Fibroblast of skin of back (primary cell): Measurements from ENCODE around the gene BTG4.

Experiments
- DNase-seq: peaks from one replicate; pipeline ENCODE4 v3.0.0-alpha.2; 2013

BTG4 gene

DNA sequence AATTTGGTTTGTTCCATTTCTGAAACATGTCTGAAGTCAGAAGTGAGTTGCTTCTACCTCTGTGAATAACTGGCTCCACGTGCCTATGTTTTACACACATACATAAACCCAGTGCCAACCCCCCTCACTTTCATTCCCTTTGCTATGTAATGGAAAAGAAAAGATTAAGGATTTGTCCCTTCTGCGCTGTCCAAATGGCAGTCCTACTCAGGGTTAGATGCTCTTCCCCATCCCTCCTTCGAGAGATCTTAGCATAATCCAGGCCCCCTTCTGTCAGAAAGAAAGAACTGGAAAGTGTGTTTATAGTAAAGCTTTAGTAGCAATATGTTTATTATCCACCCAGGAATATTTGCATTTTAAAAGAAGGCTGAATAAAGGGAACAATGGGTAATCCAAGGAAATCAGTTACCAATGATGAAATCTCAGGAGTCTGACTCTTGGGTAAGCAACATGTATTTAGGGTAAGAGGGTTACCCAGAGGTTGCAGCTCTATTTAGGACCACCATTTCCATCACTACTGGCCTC lies 25.2 kb upstream of the BTG4 start:
- no peak for DNase-seq

DNA sequence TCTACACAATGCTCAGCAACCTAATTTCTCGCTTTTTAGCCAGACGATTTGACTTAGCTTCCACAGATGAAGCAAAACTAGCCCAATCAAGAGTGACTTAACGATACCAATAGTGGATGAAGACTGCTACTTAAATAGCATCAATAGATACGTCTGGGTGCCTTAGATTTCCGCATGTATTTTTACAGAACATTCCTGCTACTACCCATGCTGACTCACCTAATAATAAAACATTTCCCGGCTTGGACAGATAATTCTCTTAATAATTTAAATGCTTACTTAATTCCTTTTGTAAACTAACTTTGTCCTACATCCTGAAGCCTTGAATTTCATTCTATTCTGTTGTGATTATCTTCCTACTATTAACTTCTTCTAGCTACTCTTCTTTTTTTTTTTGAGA lies 23.1 kb upstream of the BTG4 start:
- DNase-seq = no peak

- no peak for DNase-seq
Measured at GRCh38 chr11:111532365-111532709, 20.2 kb upstream of the BTG4 start.

DNA sequence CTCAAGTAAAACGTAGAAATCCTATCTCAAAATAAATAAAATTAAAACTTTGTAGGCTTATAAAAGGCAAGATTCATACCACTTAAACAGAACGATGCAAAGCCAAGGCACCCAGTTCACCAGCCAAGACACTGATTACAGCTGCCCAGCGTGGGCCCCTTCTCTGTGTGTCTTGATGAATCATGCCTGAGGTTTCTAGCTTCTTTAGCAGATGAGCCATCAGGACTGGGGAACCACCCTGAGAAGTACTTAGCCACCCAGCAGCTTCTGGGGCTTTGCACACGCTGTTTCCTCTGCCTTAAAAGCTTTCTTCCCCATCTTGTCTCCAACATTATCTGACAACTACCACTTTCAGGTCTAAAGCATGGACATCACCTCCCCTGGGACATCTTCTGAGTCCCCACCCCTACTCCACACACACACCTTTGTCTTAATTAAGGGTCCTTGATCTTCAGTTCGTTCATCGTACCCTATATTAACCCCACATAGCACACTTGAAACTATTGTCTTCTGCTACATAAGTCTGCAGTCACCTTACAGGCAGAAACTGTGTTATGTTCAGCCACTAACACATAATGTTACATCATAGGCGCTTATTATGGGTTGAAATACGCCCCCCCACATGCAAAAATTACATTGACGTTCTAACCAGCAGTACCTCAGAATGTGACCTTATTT lies 19.6 kb upstream of the BTG4 start:
- peak; percentile 94 for DNase-seq

DNA sequence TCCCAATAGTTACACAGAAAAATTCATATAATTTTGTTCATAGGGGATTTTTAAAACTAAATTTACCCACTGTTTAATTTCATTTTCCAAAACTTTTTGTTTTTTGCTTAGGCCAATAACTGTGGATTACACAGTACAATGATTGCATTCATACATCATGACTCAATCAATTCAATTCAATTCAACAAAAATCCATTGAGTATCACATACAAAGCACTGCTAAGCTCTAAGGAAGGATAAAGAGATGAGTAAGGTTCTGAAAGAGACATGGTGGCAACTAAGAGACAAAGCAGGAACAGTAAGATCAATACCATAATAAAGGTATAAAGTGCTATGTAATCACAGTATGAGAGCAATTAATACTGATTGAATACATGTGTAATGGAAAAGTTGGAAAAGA lies 18.9 kb upstream of the BTG4 start:
- peak; percentile 53 for DNase-seq

DNA sequence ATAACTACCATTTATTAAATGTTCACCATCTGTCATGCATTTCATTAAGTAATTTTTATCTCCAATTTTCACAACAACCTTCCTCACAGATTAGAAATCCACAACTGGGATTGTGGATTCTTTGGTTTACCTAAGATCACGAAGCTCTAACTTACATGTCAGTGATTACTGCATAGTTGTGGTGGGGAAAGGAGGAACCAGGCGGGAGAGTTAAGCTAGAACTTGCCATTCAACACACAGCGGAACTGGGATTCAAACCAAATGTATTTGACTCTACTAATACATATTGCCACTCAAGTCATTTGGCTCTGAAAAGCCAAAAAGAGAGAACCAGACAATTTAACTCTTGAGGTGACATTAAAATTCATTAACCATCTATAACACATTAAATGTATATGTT lies 17.9 kb upstream of the BTG4 start:
- peak; percentile 37 for DNase-seq

DNA sequence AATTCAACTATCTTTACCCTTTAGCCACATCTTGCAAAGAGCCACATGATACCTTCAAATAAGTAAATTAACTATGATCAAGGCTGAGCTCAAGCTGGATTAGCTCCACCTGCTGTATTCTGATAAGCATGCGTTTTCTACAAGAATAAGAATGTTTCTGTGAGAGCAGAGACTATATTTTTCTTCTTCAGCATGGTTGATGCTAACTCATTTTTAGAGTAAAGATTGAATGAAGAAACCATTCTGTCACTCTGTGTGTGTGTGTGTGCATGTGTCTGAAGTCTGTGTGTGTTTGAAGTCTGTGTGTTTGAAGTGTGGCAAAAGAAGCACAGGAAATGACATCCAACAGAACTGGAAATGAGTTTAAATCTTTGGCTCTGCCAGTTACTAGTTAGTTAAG lies 16.4 kb upstream of the BTG4 start:
- no peak for DNase-seq

DNA sequence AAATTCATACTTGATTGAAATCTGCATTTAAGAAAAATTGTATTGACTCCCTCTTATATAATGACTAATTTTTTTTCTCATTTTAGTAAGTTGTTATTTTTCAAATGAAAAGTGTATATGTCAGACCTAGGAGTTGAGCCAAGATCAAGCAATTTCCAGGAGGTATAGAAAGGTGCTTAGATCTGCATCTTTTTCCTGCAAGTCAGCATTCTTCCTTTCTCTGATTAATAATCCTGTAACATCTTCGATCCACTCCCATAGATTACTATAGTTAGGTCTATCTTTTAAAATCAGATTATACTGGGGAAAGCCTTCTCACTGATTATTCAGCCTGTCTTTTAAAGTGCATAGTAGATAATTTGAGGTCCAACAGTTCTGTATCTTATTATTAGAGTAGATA lies 15.1 kb upstream of the BTG4 start:
- no peak for DNase-seq

GRCh38 chr11:111526501-111526900 lies 14.3 kb upstream of the BTG4 start:
- DNase-seq = peak; percentile 81

GRCh38 chr11:111525456-111525855 lies 13.3 kb upstream of the BTG4 start:
- DNase-seq = no peak

DNA sequence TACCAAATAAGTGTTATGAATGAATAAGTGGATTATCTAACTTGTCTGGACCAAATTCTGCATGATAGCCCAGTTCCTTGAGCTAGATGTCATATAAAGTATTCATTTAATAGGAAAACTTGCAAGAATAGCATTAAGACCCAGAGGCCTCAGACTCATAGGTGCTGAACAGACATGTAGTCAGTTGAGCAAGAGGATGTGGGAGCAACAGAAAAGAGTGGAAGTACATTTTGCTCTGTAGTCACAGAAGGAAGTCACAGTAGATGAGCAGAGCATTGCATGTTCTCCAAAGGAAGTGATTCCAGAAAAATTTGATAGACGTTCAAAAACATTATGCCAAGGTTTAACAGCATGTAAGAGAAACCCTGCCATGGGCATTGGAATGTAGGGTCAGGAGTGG lies 11.9 kb upstream of the BTG4 start:
- no peak for DNase-seq

GRCh38 chr11:111523343-111523742 lies 11.2 kb upstream of the BTG4 start:
- DNase-seq = no peak

- DNase-seq = no peak
Measured at GRCh38 chr11:111522426-111522825, 10.2 kb upstream of the BTG4 start.

GRCh38 chr11:111521135-111521534 lies 8.9 kb upstream of the BTG4 start:
- peak; percentile 53 for DNase-seq

- peak; percentile 85 for DNase-seq
Measured at GRCh38 chr11:111520560-111520959, 8.4 kb upstream of the BTG4 start.

DNA sequence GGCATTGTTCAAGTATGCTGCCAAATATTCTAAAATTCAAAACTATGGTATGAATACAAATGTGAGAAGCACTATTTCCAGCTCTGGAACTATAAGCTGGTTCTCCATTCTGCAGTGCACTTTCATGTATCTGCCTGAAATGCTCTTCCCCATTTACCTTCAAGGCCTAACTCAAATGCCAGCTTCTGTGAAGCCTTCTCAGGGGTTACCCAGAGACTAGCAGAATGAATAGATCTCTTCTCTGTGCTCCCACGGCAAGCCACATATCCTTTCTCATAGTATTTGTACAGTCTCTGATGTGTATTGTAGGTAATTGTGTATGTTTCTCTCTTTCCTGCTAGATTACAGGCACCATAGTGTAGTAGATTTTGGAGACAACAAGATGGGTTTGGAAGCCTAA lies 6.5 kb upstream of the BTG4 start:
- no peak for DNase-seq

DNA sequence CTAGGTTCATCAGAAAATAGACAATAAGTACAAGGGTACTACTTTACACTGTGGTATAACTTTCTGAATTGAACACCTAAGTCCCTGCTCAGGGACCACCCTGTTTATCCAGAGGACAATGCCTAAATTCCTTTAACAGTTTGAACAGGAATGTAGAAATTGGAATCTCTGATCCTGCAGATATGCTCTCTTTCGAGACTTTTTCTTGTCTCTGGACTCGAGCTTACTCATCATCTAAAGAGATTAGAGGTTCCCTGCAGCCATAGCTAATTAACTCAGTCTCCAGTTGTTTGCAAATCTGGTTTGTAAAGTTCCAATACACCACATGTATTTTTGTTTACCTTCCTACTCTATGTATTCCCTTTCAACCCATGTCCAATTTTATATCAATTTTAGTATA lies 3.4 kb upstream of the BTG4 start:
- no peak for DNase-seq

GRCh38 chr11:111514216-111515031 lies 2.2 kb upstream of the BTG4 start, which contains the start of gene HOATZ:
Gene HOATZ (plus strand): TSS chr11:111514778. CDS start chr11:111514785, 7 bp downstream.
- peak; percentile 40 for DNase-seq

GRCh38 chr11:111513240-111513605 lies 1.0 kb upstream of the BTG4 start:
- no peak for DNase-seq

- DNase-seq = no peak
Measured at GRCh38 chr11:111510311-111510710, 1.9 kb downstream of the BTG4 start.

GRCh38 chr11:111502611-111503010 lies 9.6 kb downstream of the BTG4 start:
- DNase-seq = no peak

- no peak for DNase-seq
Measured at GRCh38 chr11:111500481-111500880, 11.7 kb downstream of the BTG4 start.

DNA sequence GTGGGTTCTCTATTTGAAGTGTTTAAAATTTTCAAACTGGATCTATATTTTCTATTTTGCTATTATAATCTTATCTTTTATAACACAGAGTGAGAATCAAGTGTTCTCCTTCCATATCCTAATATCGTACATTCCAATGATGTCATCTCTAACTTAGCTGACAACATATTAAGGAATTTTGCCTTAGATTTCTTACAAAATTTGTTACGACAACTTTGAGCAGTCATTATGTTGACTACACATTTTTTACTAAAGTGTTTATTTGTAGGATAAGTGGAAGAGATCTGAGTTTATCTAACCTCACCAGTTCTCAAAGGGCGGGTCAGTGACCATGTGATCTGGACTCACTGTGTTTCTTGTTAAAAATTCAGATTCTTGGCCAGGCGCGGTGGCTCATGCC lies 12.7 kb downstream of the BTG4 start:
- DNase-seq = peak; percentile 9

DNA sequence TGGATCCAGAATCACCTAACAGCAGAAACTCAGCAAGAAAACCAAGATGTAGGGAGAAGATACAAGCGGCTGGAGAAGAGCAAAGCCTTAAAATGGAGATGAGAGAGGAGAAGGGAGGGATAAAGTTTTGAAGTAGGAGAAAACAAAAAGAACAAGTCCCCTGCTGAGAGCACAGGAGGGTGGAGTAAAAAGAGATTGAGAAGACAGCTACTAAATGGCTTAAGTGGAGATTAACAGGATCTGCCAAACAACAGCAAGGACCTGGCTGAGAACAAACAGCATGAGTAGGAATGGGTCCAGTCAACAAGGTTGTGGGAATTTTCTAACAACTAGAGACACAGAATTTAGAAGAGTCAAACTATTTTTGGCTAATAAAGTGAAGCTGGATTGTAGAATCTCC lies 18.1 kb downstream of the BTG4 start:
- no peak for DNase-seq
